ENCODE measurements around the gene DDX27.
"Not testable (repeated sequence)": the region's sequence is repeated elsewhere in the genome, so short reads cannot be mapped to it uniquely, and the experiment has no call there.

Gene DDX27, protein sequence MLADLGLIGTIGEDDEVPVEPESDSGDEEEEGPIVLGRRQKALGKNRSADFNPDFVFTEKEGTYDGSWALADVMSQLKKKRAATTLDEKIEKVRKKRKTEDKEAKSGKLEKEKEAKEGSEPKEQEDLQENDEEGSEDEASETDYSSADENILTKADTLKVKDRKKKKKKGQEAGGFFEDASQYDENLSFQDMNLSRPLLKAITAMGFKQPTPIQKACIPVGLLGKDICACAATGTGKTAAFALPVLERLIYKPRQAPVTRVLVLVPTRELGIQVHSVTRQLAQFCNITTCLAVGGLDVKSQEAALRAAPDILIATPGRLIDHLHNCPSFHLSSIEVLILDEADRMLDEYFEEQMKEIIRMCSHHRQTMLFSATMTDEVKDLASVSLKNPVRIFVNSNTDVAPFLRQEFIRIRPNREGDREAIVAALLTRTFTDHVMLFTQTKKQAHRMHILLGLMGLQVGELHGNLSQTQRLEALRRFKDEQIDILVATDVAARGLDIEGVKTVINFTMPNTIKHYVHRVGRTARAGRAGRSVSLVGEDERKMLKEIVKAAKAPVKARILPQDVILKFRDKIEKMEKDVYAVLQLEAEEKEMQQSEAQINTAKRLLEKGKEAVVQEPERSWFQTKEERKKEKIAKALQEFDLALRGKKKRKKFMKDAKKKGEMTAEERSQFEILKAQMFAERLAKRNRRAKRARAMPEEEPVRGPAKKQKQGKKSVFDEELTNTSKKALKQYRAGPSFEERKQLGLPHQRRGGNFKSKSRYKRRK

DNA sequence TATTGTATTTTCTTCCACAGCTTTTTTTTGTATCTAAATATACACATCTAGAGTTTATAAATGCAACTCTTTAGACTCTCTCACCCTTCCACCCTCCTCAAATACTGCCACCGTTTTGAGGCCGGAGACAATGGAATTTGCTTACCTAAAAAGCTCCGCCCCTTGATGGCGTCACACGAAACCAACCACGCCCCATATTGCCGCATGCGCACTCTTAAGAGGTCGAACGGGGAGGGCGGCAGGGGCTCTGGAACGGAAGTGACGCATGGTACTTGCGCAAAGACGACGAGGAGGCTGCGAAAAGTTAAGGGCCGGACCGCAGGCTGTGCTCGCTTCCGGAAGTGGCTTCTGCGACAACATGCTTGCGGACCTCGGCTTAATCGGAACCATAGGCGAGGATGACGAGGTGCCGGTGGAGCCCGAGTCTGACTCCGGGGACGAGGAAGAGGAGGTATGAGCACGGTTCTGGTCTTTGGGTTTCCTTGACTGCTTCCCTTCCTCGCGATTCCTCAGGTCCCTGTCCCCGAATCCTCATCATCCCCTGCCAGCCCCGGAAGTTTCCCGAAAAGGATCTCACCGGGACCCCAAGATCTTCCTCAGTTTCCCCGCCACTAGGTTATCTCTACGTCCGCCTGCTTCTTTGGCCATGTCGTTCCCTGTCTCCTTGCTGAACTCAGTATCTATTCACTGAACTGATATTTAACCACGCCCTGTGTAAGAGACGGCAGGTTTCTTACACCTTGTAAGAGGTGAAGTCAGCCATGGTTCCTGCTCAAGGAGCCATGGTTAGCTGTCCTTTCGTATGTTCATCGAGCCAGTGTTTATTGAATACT is at the start of gene DDX27:
TSS of gene DDX27 (plus strand) at position 326 of the 833 bp plus-strand sequence. CDS start at position 359, 33 bp downstream.
- peak; percentile 98 for DNase-seq

- DNase-seq = no peak
These were observed 49.7 kb upstream of the DDX27 start for GRCh38 chr20:49169547-49169946.

DNA sequence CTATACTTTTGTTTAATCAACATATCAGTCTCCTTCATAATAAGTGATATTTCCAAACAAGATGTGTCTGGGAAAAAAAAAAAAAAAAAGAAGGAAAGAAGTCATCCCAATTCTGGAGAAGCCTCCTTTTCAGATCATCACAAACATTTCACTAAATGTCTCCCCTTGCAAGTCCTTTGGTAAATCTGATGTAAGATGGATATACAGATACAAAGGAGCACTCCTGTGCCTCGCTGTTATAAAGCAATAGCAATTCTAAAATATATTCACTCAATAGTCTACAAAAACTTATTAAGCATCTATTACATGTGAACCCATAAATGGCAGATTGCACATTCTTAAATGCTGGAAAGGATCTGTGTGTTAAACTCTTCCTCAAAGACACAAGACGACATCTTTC is 48.5 kb upstream of the DDX27 start:
- no peak for DNase-seq

GRCh38 chr20:49171909-49172308 is 47.3 kb upstream of the DDX27 start:
- DNase-seq = no peak

GRCh38 chr20:49172413-49172812 is 46.8 kb upstream of the DDX27 start:
- DNase-seq = no peak

DNA sequence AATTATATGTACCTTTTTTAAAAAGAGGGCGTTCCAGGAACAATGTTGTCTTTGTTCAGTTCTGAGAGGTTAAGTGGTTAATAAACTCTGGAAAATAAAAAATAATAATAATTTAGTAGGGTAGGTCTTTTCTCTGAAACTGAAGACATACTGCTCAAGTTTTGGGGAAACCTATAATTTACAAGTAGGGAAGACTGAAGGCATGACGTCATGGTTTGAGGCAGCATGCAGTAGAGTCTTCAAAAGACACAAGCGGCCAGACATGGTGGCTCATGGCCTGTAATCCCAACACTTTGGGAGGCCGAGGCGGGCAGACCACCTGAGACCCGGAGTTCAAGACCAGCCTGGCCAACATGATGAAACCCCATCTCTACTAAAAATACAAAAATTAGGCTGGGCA is 45.0 kb upstream of the DDX27 start:
- no peak for DNase-seq

DNA sequence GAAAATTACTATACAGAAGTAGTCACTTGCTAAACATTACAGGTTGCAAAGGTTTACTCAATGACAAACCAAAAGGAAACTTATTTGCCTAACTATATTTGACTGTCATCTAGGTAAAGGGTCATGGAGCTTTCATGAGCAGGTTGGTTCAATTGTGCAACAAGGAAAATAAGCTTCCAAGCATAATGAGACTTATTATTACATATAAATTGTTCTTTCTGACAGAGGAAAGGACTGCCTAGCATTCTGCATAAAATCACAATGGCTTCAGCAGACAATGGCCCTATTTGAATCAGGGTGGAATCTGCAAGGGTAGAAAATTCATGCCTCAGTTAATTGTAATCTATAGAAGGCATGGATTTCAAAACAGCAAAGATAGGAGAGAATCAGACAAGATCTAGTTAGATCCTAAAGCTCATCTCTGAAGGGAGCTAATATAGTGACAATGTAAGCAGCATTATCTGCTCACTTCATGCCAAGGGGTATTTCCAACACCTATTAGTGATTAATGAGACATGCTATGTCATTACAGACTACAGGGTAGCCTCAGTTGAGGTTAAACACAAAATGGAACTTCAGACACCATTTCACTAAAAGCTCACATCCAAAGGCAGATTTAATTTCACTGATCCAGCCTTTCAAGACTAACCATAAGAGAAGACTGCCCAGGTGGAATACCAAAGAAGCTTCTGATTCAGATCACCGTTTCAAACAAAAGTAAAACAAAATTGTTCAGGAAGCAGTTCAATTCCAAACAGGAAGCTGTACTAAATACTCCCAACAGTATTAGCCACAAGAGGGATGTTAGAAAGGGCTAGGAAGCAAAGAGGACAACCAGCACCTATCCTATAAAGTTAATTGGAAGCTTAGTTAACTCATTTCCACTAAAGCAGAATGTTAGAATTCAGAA is 39.6 kb upstream of the DDX27 start:
- DNase-seq = no peak

DNA sequence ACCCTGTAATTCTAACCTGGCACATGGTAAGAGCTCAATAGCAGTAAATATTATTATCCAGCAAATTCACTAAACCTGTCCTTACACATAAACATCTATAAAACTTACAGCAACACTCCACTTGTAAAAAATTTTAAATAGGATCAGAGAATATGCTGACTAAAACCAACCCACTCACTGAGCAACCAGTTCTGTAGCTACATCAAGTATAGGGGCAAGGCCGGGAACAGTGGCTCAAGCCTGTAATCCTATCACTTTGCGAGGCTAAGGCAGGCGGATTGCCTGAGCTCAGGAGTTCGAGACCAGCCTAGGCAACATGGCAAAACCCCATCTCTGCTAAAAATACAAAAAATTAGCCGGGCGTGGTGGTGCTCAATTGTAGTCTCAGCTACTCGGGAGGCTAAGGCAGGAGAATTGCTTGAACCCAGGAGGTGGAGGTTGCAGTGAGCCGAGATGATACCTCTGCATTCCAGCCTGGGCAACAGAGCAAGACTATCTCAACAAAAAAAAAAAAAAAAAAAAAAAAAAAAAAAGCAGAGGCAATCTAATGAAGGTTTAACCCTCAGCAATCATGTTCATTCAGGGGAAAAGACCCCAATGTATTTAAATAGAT is 37.8 kb upstream of the DDX27 start:
- DNase-seq = no peak

DNA sequence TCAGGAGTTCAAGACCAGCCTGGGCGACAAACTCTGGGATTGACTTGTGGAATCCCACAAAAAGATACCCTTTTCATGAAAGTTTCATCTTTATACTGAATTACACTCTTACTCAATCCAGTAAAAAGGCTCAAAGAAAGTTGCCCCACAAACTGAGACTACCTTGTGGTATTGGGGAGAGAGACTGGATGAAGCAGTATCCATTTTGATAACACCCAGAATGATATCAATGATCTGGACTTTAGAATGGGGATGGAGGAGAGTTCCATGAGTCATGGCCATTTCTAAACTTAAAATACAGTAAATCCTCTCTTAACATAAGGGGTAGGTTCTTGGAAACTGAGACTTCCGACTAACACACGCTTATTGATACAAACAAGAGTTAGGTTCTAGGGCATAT is 35.8 kb upstream of the DDX27 start:
- DNase-seq = no peak

GRCh38 chr20:49184084-49184501 is 35.1 kb upstream of the DDX27 start:
- not testable (repeated sequence) for DNase-seq

DNA sequence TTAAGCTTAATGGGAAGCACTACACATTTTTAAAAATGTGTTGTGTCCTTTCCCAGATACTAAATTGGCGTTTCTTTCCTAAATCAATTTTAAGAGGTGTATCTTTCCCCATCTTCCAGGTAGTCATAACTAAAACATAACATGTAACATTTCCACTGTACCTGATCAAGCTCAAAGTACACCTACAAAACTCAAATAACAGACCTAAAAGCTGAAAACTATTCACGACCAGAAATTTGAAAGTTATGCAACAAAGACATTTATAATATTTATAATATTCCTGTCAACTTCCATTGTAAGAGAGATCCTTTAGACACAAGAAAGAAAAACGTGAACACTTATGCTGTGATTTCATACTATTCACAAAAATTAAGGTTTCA is 34.5 kb upstream of the DDX27 start:
- no peak for DNase-seq

- DNase-seq = no peak
These were observed 34.0 kb upstream of the DDX27 start for GRCh38 chr20:49185071-49185761.

DNA sequence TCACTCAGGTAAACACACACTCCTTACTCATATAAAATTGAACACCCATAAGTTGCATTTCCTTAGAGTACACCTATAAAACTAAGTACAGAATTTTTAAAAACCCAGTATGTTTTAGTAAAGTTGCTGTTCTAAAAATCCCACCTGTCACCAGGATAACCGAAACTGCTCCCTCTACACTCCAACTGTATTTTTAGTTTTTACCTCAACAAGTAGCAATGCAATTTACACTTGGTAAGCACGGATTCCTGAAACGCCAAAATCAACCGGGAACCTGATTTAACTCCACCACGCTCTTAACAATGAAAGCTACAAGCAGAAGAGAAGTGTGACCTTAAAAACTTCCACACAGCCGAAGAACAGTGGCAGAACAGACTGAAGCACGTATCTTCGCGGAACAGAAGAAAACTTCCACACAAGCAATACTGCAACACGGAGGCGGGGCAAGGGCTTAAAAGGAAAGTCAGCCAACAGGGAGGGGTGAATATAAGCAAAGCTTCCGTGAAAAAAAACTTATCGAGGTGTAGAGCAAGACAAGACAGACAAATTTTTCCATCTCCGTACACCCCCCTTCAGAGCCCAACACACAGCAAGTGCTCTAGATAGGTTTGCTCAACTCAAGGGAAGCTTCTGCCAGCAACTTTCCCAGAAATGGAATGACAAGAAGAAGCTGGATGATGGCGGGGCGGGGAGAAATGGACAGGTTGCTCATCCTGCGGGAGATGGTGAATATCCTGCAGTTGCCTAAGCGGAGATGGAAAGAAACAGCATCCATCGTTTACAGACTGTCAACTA is 32.5 kb upstream of the DDX27 start:
- DNase-seq = peak; percentile 71

- no peak for DNase-seq
These were observed 31.8 kb upstream of the DDX27 start for GRCh38 chr20:49187330-49187850.

DNA sequence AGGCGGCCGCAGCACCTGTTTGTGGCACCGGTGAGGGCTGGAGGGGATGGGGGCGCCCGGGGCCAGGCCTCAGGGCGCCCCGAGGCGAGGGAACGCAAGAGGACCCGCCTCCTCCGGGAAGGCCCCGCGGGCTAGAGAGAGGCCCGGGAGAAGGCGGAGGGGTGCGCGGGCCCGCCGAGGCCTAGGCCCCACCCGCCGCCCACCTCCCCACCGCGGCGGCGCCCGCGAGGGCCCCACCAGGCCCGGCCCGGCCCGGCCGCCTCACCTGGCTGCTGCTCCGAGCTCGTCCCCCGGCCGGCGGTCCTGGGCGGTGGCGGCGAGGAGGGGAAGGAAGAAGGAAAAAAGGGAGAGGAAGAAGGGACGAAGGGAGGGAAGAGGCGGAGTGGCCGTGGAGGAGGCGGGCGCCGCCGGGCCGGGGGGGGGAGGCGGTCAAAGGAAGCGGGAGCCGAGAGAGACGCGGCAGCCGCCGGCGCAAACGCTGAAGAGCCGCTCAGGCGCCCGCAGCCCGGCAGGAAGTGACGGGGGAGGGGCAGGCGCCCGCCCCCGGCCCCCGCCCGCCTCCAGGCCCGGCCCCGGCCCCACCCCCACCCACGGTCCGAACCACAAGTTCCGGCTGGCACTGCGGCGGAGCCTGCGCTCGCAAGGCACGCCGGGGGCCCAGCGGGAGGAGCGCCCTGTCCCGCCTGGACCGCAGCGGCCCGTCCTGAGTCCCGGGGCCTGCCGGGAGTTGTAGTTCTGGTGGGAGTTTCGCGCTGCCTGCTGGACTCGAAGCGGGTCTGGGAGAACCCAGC is 31.2 kb upstream of the DDX27 start, which contains the start of gene STAU1:
TSS of gene STAU1 (minus strand) at position 484 of the 791 bp plus-strand sequence. CDS start 22,133 bp downstream, outside the sequence.
- peak; percentile 97 for DNase-seq

DNA sequence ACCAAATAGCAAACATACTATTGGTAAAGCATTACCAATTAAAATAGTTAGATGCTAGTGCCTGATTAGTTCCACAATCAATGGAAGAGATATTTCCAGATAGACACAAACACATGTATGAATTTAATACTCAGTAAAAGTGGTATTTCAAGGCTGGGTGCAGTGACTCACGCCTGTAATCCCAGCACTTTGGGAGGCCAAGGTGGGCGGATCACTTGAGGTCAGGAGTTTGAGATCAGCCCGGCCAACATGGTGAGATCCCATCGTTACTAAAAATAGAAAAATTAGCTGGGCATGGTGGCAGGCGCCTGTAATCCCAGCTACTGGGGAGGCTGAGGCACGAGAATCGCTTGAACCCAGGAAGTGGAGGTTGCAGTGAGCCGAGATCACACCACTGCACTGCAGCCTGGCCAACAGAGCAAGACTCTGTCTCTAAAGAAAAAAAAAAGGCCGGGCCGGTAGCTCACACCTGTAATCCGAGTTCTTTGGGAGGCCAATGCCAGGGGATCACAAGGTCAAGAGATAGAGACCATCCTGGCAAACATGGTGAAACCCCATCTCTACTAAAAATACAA is 26.2 kb upstream of the DDX27 start:
- not testable (repeated sequence) for DNase-seq

GRCh38 chr20:49199729-49200293 is 19.4 kb upstream of the DDX27 start:
- no peak for DNase-seq

DNA sequence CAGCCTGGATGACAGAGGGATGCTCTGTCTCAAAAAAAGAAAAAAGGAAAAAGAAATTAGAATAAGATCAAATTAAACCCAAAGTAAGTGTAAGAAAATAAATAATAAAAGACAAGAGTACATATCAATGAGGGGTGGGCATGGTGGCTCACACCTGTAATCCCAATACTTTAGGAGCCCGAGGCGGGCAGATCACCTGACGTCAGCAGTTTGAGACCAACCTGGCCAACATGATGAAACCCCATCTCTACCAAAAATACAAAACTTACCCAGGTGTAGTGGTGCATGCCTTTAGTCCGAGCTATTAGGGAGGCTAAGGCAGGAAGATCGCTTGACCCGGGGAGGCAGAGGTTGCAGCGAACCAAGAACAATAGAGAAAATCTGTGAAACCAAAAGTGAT is 16.2 kb upstream of the DDX27 start:
- DNase-seq = no peak
